Calu3 (cell line): ENCODE data around the gene RENBP. TPM values are rescaled to one million over a fixed set of nuclear protein-coding genes. Genes with fewer than 3 reads are reported as not detected.

Experiments used
- BruUV-seq: library from RNA; stranded (reverse); fragments of 400-500 nt; replicated peaks from 2 replicates; lab custom pipeline; 2021; lab: Mats Ljungman, UMichigan
- CTCF ChIA-PET: fragments of 300-600 bp; sonication (Branson Sonifier 250); formaldehyde crosslinking; loops from one replicate; lab custom pipeline; 2022; ENCODE audit warnings: antibody characterized with exemption; lab: Charles Lee
- DNase-seq: peaks from one replicate; pipeline ENCODE4 v3.0.0; 2022
- H3K27ac Mint-ChIP-seq: one replicate; pipeline ENCODE4 v1.8.0; 2022; ENCODE audit warnings: mixed read lengths; ENCODE audit not compliant: unreplicated experiment
- H3K27me3 Mint-ChIP-seq: one replicate; pipeline ENCODE4 v1.8.0; 2022; ENCODE audit warnings: mixed read lengths; ENCODE audit not compliant: unreplicated experiment
- H3K36me3 Mint-ChIP-seq: one replicate; pipeline ENCODE4 v1.8.0; 2022; ENCODE audit warnings: mild to moderate bottlenecking, moderate library complexity, mixed read lengths; ENCODE audit not compliant: insufficient read depth, unreplicated experiment
- H3K4me1 Mint-ChIP-seq: one replicate; pipeline ENCODE4 v1.8.0; 2022; ENCODE audit warnings: mild to moderate bottlenecking, low read depth, mixed read lengths; ENCODE audit not compliant: unreplicated experiment
- H3K4me3 Mint-ChIP-seq: one replicate; pipeline ENCODE4 v1.8.0; 2022; ENCODE audit warnings: mild to moderate bottlenecking, low read depth, moderate library complexity, mixed read lengths; ENCODE audit not compliant: unreplicated experiment
- H3K9me3 Mint-ChIP-seq: one replicate; pipeline ENCODE4 v1.8.0; 2022; ENCODE audit warnings: low read depth, mixed read lengths; ENCODE audit not compliant: unreplicated experiment
- CTCF ChIP-seq: fragments of 200-600 bp; IDR thresholded peaks from one replicate; pipeline ENCODE4 v1.8.0; 2022; ENCODE audit warnings: antibody characterized with exemption; ENCODE audit not compliant: unreplicated experiment
- intact Hi-C: fragments of 100-400 bp; cut with micrococcal nuclease; formaldehyde crosslinking; loops from one replicate; pipeline ENCODE4 v1.10.0; 2022; ENCODE audit not compliant: unreplicated experiment
- total RNA-seq: library from RNA; stranded (reverse); gene quantifications from 2 replicates; pipeline ENCODE4 v1.2.3, GENCODE V29; 2022

The RENBP gene
- total RNA-seq, 1 experiment from 2014 or later = 0.80 TPM

GRCh38 chrX:153901753-153902140 lies 42.7 kb downstream of the RENBP start:
- BruUV-seq = no TSS peak
- CTCF ChIA-PET = no interaction called here
- no peak for TF ChIP-seq CTCF
- intact Hi-C loops = no loop called here
- H3K27ac Mint-ChIP-seq = no peak overlapping the region
- H3K27me3 Mint-ChIP-seq = peaks cover 10% of the 10 kb centered on the region
- peaks cover 30% of the 10 kb centered on the region for H3K4me1 Mint-ChIP-seq
- H3K9me3 Mint-ChIP-seq = no peaks in the 10 kb centered on the region
- H3K4me3 Mint-ChIP-seq = no peak overlapping the region
- DNase-seq = no peak
- H3K36me3 Mint-ChIP-seq = peaks cover 5% of the 10 kb centered on the region

- intact Hi-C loops = no loop called here
- Mint-ChIP-seq H3K9me3 (no peaks in the 10 kb centered on the region), H3K27ac (peak overlapping the region; percentile 47), H3K4me3 (no peak overlapping the region), H3K4me1 (peaks cover 30% of the 10 kb centered on the region), H3K27me3 (peaks cover 3% of the 10 kb centered on the region), H3K36me3 (peaks cover 5% of the 10 kb centered on the region)
- TF ChIP-seq CTCF = no peak
- CTCF ChIA-PET = interaction anchor here (0.5 to 0.7 kb wide), 3 partner anchors 9 to 62 kb away, joined by 3 to 4 read pairs (median 3); no protein-coding TSS in a partner anchor
- no TSS peak for BruUV-seq
- peak; percentile 53 for DNase-seq
These were observed 43.4 kb downstream of the RENBP start for GRCh38 chrX:153900831-153901752.

GRCh38 chrX:153897899-153898298 lies 46.5 kb downstream of the RENBP start:
- Mint-ChIP-seq H3K36me3 (peaks cover 5% of the 10 kb centered on the region), H3K4me3 (no peak overlapping the region), H3K27ac (no peak overlapping the region), H3K9me3 (peaks cover 2% of the 10 kb centered on the region), H3K27me3 (peaks cover 12% of the 10 kb centered on the region), H3K4me1 (peaks cover 22% of the 10 kb centered on the region)
- intact Hi-C loops = no loop called here
- DNase-seq = no peak
- no TSS peak for BruUV-seq
- no peak for TF ChIP-seq CTCF
- CTCF ChIA-PET = no interaction called here

- TF ChIP-seq CTCF = no peak
- H3K4me1 Mint-ChIP-seq = peaks cover 9% of the 10 kb centered on the region
- no peak for DNase-seq
- BruUV-seq = no TSS peak
- intact Hi-C loops = no loop called here
- H3K4me3 Mint-ChIP-seq = no peak overlapping the region
- peaks cover 54% of the 10 kb centered on the region for H3K27me3 Mint-ChIP-seq
- no peaks in the 10 kb centered on the region for H3K36me3 Mint-ChIP-seq
- H3K27ac Mint-ChIP-seq = no peak overlapping the region
- CTCF ChIA-PET = no interaction called here
- H3K9me3 Mint-ChIP-seq = peaks cover 2% of the 10 kb centered on the region
These were observed 55.3 kb downstream of the RENBP start for GRCh38 chrX:153889123-153889522.
